Measurements from ENCODE around the gene CADM2. TPM values are rescaled to one million over a fixed set of nuclear protein-coding genes. Genes with fewer than 3 reads are reported as not detected.
A peak's percentile ranks its signal among the peaks of the same experiment; 100 is the strongest.

The CADM2 gene
- total RNA-seq, 1 experiment from 2014 or later = 0.64 TPM

GRCh38 chr3:85161544-85161943, 202.8 kb downstream of the CADM2 start:
- in situ Hi-C loops (cut with HindIII; ENCODE audit: low pct_unique_long_range_greater_than_20kb, low sequenced_read_pairs) = no loop called here
- POLR2A ChIA-PET = no interaction called here
- no peaks in the 10 kb centered on the region for H3K27me3 ChIP-seq (ENCODE audit: control insufficient read depth, insufficient read depth, low read length)
- intact Hi-C loops (cut with micrococcal nuclease; ENCODE audit: unreplicated experiment) = no loop called here
- DNase-seq (ENCODE audit: low read depth, low spot score) = peak; percentile 27
- ATAC-seq = no peak
- no peak overlapping the region for H3K4me3 ChIP-seq (ENCODE audit: low read depth in 2 of 2, low read length in 2 of 2)
- H3K4me1 ChIP-seq (ENCODE audit: control insufficient read depth, insufficient read depth, low read length) = no peaks in the 10 kb centered on the region
- BruUV-seq (replicated peaks) = no TSS peak
- H3K27ac ChIP-seq (ENCODE audit: low read length) = no peak overlapping the region
- no peaks in the 10 kb centered on the region for H3K36me3 ChIP-seq (ENCODE audit: control insufficient read depth, insufficient read depth, low read length)
- TF ChIP-seq POLR2AphosphoS5 (IDR thresholded peaks at IDR 0.05; ENCODE audit: low read depth, low read length) = no peak
- no peak for TF ChIP-seq CTCF (IDR thresholded peaks at IDR 0.05)
- no peak for TF ChIP-seq TCF7L2 (IDR thresholded peaks at IDR 0.05; ENCODE audit: low read depth, low read length)
- TF ChIP-seq, protein P1, sequence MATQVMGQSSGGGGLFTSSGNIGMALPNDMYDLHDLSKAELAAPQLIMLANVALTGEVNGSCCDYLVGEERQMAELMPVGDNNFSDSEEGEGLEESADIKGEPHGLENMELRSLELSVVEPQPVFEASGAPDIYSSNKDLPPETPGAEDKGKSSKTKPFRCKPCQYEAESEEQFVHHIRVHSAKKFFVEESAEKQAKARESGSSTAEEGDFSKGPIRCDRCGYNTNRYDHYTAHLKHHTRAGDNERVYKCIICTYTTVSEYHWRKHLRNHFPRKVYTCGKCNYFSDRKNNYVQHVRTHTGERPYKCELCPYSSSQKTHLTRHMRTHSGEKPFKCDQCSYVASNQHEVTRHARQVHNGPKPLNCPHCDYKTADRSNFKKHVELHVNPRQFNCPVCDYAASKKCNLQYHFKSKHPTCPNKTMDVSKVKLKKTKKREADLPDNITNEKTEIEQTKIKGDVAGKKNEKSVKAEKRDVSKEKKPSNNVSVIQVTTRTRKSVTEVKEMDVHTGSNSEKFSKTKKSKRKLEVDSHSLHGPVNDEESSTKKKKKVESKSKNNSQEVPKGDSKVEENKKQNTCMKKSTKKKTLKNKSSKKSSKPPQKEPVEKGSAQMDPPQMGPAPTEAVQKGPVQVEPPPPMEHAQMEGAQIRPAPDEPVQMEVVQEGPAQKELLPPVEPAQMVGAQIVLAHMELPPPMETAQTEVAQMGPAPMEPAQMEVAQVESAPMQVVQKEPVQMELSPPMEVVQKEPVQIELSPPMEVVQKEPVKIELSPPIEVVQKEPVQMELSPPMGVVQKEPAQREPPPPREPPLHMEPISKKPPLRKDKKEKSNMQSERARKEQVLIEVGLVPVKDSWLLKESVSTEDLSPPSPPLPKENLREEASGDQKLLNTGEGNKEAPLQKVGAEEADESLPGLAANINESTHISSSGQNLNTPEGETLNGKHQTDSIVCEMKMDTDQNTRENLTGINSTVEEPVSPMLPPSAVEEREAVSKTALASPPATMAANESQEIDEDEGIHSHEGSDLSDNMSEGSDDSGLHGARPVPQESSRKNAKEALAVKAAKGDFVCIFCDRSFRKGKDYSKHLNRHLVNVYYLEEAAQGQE (IDR thresholded peaks at IDR 0.05; ENCODE audit: insufficient read depth in 1 of 2, low read depth in 2 of 2, low read length in 1 of 2) = no peak
- no peak for TF ChIP-seq SIN3A (IDR thresholded peaks at IDR 0.05; ENCODE audit: borderline replicate concordance, insufficient read depth, low read depth, low read length)
- CTCF ChIA-PET = no interaction called here
- no peaks in the 10 kb centered on the region for H3K9me3 ChIP-seq (ENCODE audit: control insufficient read depth, insufficient read depth, low read depth, low read length)

DNA sequence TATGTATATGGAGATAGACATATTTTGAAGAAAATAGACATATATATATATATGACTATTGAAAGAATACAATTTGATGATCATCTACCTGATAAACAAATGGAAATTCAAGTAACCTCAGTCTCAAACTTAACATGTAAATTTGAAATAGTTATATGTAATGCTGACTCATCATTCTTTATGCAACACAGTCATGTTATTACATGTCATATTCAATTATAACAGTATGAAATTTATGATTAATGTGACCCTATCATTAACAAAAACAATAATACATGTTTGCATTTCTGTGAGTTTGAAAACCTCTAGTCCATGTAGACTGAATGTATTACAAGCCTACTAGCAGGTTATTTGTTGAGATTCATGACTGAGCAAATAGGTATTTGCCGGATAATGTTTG, 204.1 kb downstream of the CADM2 start:
- intact Hi-C loops (cut with micrococcal nuclease; ENCODE audit: unreplicated experiment) (no loop called here), in situ Hi-C loops (cut with HindIII; ENCODE audit: low pct_unique_long_range_greater_than_20kb, low sequenced_read_pairs) (no loop called here)
- DNase-seq (ENCODE audit: low read depth, low spot score) = no peak
- CTCF ChIA-PET = no interaction called here
- H3K9me3 ChIP-seq (ENCODE audit: control insufficient read depth, insufficient read depth, low read depth, low read length) = no peaks in the 10 kb centered on the region
- TF ChIP-seq POLR2AphosphoS5 (IDR thresholded peaks at IDR 0.05; ENCODE audit: low read depth, low read length) = no peak
- ATAC-seq = no peak
- no peaks in the 10 kb centered on the region for H3K36me3 ChIP-seq (ENCODE audit: control insufficient read depth, insufficient read depth, low read length)
- no TSS peak for BruUV-seq (replicated peaks)
- no peaks in the 10 kb centered on the region for H3K27me3 ChIP-seq (ENCODE audit: control insufficient read depth, insufficient read depth, low read length)
- POLR2A ChIA-PET = no interaction called here
- no peaks in the 10 kb centered on the region for H3K4me1 ChIP-seq (ENCODE audit: control insufficient read depth, insufficient read depth, low read length)
- H3K4me3 ChIP-seq (ENCODE audit: low read depth in 2 of 2, low read length in 2 of 2) = no peak overlapping the region
- H3K27ac ChIP-seq (ENCODE audit: low read length) = no peak overlapping the region

- intact Hi-C loops (cut with micrococcal nuclease; ENCODE audit: unreplicated experiment) (no loop called here), in situ Hi-C loops (cut with HindIII; ENCODE audit: low pct_unique_long_range_greater_than_20kb, low sequenced_read_pairs) (no loop called here)
- H3K27me3 ChIP-seq (ENCODE audit: control insufficient read depth, insufficient read depth, low read length) = no peaks in the 10 kb centered on the region
- H3K4me3 ChIP-seq (ENCODE audit: low read depth in 2 of 2, low read length in 2 of 2) = no peak overlapping the region
- no peaks in the 10 kb centered on the region for H3K36me3 ChIP-seq (ENCODE audit: control insufficient read depth, insufficient read depth, low read length)
- ChIA-PET POLR2A (no interaction called here), CTCF (no interaction called here)
- no peak overlapping the region for H3K27ac ChIP-seq (ENCODE audit: low read length)
- TF ChIP-seq SIN3A (IDR thresholded peaks at IDR 0.05; ENCODE audit: borderline replicate concordance, insufficient read depth, low read depth, low read length) = no peak
- TF ChIP-seq, protein P1 (IDR thresholded peaks at IDR 0.05; ENCODE audit: insufficient read depth in 1 of 2, low read depth in 2 of 2, low read length in 1 of 2) = no peak
- no peak for TF ChIP-seq CTCF (IDR thresholded peaks at IDR 0.05)
- TF ChIP-seq TCF7L2 (IDR thresholded peaks at IDR 0.05; ENCODE audit: low read depth, low read length) = no peak
- TF ChIP-seq POLR2AphosphoS5 (IDR thresholded peaks at IDR 0.05; ENCODE audit: low read depth, low read length) = no peak
- DNase-seq (ENCODE audit: low read depth, low spot score) (no peak), ATAC-seq (no peak)
- no peaks in the 10 kb centered on the region for H3K4me1 ChIP-seq (ENCODE audit: control insufficient read depth, insufficient read depth, low read length)
- BruUV-seq (replicated peaks) = no TSS peak
- H3K9me3 ChIP-seq (ENCODE audit: control insufficient read depth, insufficient read depth, low read depth, low read length) = no peaks in the 10 kb centered on the region
Observed at GRCh38 chr3:85164436-85164835, 205.6 kb downstream of the CADM2 start.
